ENCODE results near the gene CDKL4.
"Not testable (repeated sequence)": the region's sequence is repeated elsewhere in the genome, so short reads cannot be mapped to it uniquely, and the experiment has no call there.

The CDKL4 gene

DNA sequence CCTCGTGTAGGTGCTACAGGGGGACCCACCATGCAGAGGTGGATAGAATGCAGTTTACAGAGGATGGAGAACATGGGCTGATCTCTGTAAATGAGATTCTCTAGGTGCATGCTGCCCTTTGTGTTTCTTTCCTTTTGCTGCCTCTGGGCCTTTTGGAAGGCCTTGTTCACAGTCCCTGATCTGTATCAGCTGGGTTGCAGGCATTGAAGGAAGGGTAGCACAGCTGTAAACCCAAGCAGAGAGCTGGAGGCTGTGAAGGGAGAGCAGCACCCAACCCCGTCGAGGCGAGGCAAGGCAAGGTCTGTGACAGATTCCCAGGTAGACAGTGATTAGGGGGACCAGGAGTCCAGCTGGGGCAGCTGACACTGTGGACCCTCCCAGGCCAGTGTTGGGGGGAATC, 66.8 kb downstream of the CDKL4 start:
- DNase-seq, result no peak

DNA sequence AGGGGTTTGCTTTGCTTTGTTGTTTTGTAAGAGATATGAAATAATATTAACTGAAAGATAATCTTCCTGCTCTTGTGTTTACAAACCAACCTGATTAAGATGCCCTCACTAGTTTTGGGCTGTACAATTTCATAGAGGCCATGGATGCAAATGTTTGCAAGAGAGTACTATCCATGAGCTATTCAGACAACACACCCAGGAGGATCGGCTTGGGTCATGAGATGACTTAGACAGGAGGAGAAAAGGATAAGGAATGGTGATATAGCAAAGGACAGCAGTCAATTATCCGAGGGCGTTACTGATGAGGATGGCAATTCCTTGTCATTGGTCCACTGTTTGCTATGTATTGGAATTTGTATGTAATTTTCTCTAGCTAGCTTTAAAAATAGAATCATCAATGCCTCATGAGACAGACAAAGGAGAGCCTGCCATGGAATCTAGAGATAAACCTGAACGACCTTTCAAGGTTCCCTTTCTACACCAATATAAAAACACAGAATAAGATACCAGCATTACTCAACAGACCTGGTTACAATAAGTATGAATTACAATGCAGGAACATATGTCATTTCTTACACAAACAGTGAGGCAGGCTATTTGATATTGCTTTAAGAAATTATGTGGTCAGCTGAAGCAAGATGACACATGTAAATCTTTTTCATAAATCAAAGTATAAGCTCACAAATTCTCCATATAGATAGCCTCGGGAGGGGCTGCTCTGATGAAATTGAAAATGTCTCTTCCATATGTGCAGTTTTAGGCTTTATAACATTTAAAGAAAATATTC, 68.6 kb downstream of the CDKL4 start:
- no peak for DNase-seq

DNA sequence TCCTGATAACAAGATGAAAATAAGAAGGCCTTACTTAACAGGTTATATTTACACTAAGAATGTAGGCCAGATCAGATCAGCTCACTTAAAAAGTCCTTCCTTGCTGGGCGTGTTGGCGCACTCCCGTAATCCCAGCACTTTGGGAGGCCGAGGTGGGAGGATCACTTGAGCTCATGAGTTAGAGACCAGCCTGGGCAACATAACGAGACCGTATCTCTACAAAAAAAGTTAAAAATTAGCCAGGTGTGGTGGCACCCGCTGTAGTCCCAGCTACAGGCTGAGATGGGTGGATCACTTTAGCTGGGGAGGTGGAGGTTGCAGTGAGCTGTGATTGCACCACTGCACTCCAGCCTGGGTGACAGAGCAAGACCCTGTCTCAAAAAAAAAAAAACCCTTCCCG, 69.7 kb downstream of the CDKL4 start:
- no peak for DNase-seq

DNA sequence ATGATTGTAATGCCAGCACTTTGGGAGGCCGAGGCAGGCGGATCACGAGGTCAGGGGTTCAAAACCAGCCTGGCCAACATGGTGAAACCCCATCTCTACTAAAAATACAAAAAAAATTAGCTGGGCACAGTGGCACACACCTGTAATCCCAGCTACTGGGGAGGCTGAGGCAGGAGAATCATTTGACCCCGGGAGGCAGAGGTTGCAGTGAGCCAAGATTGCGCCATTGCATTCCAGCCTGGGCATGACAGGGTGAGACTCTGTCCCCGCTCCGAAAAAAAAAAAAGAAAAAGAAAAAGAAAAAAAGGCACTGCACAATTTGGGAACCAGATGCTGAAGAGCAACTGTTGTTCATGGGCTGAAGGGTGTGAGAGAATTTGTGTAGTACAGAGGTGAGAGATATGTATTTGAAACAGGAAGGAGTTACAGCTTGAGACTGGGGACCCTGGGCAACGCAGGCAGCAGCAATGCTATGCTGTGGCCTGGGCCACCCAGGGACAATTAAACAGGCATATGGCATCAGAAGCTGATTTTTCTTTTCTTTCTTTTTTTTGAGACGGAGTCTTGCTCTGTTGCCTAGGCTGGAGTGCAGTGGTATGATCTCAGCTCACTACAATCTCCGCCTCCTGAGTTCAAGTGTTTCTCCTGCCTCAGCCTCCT, 71.6 kb downstream of the CDKL4 start:
- DNase-seq, result not testable (repeated sequence)

DNA sequence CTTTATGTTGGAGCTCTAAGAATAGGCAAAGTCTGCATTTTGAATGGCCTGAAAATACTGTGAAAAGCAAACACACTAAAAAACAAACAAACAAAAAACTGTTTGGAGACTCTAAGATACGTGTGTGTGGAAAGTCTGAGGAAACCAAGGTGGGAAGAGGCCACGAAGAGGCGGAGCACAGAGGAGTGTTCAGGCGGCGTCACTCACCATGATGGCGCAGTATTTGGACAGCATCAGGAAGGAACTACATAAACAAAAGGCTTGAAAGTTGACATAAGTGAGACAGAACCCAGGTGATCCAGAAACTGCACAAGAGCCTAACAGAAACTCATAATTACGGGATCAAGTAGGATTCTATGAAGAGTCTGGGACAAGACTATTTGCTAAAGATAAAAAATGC, 72.1 kb downstream of the CDKL4 start:
- DNase-seq, result no peak

DNA sequence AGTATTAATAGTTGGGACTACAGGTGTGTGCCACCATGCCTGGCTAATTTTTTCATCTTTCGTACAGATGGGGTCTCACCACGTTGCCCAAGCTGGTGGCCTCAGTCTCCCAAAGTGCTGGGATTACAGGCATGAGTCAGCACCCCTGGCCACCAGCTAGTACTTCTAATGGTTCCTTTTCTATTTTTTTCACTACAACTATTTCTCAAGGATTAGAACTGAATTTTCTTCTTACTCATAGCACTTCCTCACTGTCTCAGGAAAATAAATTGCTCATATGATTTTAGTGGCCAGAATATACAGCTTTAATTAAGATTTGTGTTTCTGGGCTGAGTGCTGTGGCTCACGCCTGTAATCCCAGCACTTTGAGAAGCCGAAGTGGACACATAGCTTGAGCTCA, 79.7 kb downstream of the CDKL4 start:
- DNase-seq, result no peak

DNA sequence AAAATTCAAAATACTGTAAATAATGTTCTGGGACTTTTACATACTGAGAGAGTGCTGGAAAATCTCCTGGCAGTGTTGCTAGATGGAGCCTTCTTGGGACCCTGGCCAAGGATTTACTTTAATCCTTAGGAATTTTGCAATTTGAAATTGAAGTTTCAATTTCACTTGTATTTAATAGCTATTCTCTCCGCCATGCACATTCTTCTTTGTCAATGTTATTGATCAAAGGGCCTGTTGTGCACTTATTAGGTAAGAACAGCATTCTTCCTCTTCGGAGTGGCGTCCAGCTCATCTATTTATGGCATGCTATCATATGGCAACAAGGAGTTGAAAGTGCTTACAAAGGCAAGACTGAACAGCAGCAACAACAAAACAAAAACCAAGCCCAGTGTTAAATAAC, 82.8 kb downstream of the CDKL4 start:
- no peak for DNase-seq

DNA sequence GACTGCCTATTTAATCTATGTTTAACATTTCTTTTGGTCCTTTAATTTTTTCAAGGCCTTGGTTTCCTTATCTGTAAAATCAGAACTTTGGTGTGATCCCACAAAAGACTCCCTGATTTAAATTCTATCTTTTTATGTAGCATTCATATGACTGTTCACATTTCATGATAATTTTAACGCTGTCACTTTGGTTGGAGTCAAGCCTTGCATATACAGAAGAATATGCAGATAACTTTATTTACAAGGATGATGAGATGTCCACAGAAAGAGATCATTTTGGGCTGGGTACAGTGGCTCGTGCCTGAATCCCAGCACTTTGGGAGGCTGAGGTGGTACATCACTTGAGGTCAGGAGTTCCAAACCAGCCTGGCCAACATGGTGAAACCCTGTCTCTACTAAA, 84.5 kb downstream of the CDKL4 start:
- DNase-seq, result no peak

DNA sequence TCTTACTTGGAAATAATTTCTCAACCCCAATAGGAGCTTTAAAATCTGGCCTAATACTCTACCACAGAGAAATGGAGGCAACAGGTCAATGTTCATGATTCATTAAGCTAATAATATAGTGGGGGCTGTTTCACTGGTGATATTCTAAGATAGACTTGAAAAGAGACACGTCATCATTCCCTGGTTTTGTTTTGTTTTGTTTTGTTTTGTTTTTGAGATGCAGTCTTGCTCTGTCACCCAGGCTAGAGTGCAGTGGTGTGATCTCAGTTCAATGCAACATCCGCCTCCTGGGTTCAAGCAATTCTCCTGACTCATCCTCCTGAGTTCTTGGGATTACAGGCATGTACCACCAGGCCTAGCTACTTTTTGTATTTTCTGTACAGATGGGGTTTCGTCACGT, 85.4 kb downstream of the CDKL4 start:
- no peak for DNase-seq

DNA sequence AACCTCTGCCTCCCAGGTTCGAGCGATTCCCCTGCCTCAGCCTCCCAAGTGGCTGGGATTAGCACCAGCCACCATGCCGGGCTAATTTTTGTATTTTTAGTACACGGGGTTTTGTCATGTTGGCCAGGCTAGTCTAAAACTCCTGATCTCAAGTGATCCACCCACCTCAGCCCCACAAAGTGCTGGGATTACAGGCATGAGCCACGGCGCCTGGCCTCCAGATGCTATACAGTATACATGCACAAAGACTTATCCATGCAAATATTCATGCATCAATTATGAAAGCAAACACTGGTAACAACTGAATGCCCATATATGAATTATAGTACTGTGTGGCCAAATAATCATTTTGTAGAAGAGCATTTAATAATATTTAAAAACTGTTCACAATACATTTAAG, 86.9 kb downstream of the CDKL4 start:
- no peak for DNase-seq

DNA sequence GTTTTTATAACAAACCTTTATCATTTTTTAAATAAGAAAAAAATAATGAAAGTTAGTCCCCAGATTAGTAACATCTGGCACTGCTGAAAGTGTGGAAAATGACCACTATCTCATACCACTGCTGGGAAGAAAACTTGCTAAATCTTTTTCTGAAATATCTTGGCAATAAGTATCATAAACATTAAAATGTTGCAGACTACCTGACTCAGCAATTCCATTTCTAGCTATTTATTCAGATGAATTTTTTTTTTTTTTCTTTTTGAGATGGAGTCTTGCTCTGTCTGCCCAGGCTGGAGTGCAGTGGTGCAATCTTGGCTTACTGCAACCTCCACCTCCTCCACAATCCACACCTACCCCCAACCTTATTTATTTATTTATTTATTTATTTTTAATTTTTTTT, 87.7 kb downstream of the CDKL4 start:
- no peak for DNase-seq

DNA sequence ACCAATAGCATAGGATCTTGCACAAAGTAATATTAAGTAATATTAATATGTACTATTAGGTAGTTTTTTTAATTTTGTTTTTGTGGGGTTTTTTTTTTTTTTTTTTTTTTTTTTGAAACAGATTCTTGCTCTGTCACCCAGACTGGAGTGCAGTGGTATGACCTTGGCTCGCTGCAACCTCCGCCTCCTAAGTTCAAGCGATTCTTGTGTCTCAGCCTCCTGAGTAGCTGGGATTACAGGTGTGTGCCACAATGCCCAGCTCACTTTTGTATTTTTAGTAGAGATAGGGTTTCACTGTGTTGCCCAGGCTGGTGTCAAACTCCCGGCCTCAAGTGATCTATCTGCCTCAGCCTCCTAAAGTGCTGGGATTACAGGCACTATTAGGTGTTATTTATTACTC, 88.2 kb downstream of the CDKL4 start:
- not testable (repeated sequence) for DNase-seq

DNA sequence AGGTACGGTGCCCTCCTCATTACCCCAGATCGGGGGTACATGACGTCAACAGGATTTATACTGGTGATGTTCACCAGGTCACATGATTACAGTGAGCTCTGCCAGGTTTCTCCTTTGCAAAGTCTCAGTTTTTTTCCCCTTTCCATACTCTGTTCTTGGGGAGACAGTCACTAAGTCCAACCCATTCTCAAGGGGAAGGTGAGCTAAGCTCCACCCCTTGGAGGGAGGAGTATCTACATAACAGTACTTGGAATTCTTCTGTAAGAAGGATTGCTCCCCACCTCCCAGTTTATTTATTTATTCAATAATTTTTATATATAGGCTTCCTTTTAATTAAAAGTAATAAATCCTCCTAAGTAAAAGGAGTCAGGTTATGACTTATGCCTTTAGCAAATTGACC, 88.8 kb downstream of the CDKL4 start:
- no peak for DNase-seq

DNA sequence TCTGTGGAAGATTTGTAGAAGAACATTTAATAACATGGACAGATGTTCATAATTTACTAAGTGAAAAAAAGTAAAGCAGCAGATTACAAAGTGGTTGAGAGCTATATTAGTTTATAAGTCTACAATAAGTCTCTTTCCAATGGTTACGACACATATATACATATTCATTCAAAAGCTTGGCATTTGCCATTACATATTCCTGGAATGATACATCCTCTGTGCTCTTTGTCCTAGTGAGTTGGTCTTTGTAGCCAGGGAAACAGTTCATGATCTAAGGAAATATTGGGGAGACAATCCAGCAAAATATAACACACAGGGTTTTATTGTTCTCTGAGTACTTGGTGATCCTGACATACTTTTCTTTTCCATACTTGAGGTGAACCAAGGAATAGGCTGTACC, 90.5 kb downstream of the CDKL4 start:
- DNase-seq, result no peak

DNA sequence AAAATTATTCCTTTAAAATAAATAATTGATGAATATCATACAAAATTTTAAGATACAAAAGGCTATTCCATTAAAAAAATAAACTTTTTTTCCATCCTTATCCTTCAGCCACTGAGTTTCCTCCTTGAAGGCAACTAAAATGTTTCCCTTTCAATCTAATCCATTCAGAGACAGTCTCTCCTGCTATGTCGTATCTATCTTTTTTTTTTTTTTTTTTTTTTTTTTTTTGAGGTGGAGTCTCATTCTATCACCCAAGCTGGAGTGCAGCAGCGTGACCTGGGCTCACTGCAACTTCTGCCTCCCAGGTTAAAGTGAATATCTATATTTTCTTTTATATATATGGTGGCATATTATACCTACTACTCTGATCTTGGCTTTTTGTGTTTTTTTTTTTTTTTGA, 91.3 kb downstream of the CDKL4 start:
- no peak for DNase-seq

DNA sequence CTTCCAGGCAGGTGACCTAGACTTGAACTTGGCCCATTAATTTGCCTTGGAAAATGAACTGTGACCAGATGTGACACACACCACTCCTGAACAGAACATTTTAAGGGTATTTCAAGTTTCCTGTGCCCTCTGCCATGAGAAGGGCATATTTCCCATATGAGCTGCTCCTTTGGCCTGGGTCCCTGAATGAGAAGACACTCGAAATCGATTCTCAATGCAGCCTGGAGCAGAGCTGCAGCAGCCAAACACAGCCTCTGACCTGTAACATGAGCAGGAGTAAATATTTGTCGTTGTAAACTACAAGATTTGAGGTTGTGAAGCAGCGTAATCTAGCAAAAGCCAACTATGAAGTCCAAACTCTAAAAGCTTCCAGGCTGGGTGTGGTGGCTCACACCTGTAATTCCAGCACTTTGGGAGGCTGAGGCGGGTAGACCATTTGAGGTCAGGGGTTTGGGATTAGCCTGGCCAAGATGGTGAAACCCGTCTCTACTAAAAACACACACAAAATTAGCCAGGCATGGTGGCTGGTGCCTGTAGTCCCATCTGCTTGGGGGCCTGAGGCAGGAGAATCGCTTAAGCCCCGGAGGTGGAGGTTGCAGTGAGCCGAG, 92.8 kb downstream of the CDKL4 start:
- DNase-seq, result no peak

DNA sequence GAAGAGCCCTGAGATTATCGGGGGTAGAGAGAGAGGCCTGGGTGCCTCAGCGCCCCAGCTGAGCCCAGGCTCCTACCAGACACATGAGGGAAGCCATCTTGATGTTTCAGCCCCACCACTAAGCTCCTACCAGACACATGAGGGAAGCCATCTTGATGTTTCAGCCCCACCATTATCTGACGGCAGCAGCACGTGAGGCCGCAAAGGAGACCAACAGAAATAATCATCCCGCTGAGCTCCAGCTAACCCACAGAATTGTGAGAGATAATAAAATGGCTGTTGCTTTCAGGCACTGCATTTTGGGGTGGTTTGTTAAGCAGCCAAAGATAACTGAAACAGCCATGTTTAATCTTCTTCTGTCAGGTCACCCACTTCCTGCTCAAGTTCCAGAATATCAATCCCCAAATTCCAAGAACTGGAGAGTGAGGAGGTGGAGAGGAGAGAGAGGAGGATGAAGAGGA, 93.6 kb downstream of the CDKL4 start:
- no peak for DNase-seq

DNA sequence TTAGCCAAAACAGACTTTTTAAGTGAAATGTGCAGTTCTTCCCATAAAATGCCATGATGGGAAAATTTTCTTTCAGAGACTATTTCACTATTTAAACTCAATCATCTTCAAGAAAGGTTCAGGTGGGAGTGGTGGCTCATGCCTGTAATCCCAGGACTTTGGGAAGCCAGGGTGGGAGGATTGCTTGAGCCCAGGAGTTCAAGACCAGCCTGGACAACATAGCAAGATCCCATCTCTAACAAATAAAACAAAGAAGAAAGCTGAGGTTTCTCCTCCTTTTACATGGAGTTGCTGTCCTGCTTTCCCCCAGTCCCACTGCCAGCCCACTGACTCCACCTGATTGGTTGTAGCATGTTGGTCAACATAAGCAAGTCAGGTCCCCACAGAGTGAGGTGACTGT, 97.1 kb downstream of the CDKL4 start:
- no peak for DNase-seq

DNA sequence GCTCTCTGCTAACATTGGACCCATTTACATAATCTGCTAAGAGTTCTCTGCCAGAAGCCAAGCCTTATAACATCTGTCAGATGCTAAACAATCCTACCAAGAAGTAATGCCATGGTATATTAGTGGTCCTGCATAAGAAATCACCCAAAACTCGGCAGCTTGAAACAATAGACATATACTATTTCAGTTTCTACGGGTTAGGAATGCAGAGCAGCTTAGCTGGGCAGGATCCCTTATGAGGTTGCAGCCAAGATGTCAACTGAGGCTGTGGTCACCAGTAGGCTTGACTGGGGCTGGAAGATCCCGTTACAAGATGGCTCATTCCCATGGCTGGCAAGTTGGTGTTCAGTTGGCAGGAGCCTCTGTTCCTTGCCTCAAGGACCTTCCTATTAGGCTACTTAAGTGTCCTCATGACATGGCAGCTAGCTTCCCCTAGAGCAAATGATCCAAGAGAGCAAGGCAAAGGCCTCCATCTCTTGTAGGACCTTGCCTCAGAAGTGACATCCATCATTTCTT, 97.8 kb downstream of the CDKL4 start:
- DNase-seq, result no peak

DNA sequence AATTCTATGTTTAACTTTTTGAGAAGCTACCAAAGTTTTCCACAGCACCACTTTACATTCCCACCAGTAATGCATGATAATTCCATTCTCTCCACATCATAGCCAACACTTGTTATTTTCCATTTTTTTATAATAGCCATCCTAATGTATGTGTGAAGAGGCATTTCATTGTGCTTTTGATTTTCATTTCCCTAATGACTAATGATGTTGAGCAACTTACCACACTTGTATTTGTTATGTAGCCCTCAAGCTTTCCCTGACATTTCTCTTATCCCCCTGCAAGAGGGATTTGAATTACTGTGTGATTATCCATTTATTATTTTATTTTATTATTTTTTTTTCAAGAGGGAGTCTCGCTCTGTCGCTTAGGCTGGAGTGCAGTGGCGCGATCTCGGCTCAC, 99.4 kb downstream of the CDKL4 start:
- DNase-seq, result no peak

DNA sequence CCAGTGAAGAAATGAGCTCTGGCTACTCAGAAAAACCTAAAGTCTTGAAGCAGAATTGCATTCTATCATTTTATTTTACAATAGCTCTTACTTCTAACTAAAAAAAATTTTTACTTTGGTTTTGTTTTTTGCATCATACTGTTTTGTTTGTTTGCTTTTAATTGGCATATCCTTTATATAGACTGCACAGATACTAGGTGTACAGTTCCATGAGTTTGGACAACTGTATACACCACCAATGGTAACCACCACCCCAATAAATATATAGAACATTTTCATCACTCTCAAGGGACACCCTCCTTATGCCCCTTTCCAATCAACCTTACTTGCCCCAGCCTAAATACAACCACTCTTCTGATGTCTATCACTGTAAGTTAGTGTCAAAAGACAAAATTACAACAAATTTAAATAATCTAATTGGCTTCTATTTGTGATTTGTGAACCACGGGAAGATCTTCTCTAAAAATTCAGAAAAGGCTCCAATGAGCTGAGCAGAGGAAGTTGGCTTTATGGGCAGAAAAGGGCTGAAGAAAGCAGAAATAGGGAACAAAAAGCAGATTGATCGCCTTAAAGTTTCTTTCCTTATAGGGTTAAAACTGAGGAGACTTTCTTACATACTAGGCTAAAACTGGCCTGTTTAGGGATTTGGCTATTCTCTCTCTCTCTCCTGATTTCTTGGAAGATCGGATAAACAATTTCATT, 100.7 kb downstream of the CDKL4 start:
- DNase-seq, result no peak

DNA sequence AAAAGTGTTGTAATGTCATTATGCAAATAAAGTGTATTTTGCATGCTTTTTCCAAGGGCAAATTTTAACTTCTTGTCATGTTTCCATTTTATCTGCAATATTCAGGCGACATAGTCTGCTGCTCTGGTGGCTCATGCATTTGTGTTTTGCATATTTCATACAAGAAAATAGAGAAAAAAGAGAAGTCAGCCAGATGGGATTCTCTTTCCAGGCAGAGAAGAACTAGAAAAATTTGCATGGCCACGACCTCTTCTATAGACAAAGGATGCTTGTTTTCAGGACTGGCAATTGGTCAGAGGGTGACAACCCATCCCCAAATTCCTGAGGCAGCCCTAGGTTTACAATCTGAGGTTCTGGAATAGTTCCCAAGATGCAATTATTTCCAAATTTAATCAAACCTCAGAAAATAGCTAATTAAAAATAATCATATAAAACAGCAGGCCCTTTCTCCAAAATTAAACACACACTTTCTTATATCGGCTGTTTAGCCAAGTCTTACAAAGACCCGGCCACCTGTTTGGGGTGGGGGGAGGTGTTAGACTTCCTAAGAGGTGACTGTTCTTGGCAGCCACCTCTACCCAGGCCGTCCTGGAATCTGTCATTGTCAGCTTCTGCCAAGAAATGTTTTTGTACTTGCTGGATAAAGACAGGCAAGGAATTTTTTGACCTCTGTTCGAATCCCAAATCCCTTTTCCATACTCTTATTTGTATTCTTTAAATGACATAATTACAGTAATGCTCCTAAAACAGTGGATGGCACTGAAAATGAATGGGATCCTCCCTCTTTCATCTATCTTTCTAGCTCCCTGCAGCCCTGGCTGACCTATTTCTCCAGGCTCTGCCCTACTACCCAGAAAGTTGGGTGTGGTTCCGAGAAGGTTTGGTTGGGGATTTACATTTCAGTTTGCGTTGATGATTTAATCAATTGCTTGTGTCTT, 102.2 kb downstream of the CDKL4 start:
- no peak for DNase-seq
